GM12892 (cell line): ENCODE results near the gene SCGB3A1.

Experiments
- POLR2A ChIP-seq: IDR thresholded peaks from 2 replicates; pipeline ENCODE4 v1.6.1; 2011; ENCODE audit warnings: low read depth, low read length, control low read depth
- TAF1 ChIP-seq: IDR thresholded peaks from 2 replicates; pipeline ENCODE4 v1.6.1; 2011; ENCODE audit warnings: low read depth, mild to moderate bottlenecking, control low read depth, low read length, borderline replicate concordance

DNA sequence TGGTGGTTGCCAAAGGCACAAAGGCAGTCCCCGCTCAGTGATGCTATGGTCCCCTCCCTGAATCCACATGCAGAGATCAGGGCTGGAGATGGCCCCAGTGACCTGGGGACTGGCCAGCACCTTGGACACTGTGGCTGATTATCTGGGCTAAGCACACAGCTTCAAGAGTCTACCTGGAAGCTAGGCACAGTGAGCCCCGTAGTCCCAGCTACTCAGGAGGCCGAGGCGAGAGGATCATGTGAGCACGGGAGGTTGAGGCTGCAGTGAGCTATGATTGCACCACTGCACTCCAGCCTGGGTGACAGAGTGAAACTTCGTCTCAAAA lies 8.3 kb upstream of the SCGB3A1 start:
- TF ChIP-seq POLR2A: no peak
- no peak for TF ChIP-seq TAF1
